Activated CD8-positive, alpha-beta memory T cell treated with anti-CD3 and anti-CD28 coated beads for 24 hours (primary cell): Measurements from ENCODE around the gene CNOT4.
"Not testable (repeated sequence)": the region's sequence is repeated elsewhere in the genome, so short reads cannot be mapped to it uniquely, and the experiment has no call there.

Experiments
- DNase-seq: peaks from one replicate; pipeline ENCODE4 v3.0.0-alpha.2; 2020

CNOT4 gene

GRCh38 chr7:135449436-135449835, 60.5 kb downstream of the CNOT4 start:
- no peak for DNase-seq

DNA sequence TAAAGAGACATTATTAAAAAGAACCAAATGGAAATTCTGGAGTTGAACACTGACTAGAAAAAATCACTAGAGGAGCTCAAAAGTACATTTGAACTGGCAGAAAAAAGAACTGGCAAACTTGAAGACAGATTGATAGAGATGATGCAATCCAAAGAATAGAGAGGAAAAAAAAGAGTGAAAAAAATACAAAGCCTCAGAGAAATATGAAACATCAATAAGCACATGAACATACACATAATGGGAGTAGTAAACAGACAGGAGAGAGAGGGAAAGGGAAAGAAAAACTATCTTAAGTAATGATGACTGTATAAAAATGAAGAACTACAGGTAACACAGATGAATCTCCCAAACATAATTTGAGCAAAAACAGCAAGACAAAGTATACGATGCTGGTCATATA, 61.1 kb downstream of the CNOT4 start:
- no peak for DNase-seq

DNA sequence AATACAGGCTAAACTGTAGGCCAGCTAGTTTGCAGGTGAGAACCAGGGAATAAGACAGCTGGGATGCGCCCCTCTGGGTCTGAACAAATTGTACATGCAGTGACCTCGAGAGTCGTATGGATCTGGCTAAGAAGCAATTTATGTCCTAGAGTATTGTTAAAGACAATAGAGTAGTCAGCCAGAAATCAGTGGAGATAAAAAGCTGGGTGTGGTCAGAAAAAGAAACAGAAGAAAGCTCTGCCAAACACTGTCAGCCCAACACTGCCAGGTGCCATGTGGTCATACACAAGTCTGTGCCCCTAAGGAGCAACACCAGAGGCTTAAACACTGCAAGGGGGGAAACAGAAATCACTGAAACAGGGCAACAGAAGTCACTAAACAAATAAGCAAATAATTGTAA, 62.2 kb downstream of the CNOT4 start:
- no peak for DNase-seq

GRCh38 chr7:135445690-135446089, 64.2 kb downstream of the CNOT4 start:
- no peak for DNase-seq

- not testable (repeated sequence) for DNase-seq
Observed at GRCh38 chr7:135445266-135445665, 64.6 kb downstream of the CNOT4 start.

DNA sequence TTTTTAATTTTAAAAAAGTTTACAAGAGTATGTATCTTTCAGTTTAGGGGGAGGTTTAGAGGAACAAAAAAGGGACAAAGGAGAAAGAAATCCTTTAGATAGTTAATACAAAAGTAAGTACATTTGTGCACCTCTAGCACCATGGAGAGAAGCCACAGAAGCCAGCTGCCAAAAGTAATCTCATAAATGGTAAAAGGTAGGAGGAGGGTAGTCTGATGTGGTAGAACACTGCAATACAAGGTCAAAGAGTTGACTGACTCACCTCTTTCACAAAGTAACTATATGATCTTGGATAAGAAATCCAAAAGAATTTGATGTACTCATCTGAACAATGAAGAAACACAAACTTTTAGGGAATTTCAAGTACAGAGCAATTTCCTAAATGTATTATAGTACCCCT, 68.1 kb downstream of the CNOT4 start:
- no peak for DNase-seq

- DNase-seq, result no peak
Observed at GRCh38 chr7:135434047-135434446, 75.9 kb downstream of the CNOT4 start.

DNA sequence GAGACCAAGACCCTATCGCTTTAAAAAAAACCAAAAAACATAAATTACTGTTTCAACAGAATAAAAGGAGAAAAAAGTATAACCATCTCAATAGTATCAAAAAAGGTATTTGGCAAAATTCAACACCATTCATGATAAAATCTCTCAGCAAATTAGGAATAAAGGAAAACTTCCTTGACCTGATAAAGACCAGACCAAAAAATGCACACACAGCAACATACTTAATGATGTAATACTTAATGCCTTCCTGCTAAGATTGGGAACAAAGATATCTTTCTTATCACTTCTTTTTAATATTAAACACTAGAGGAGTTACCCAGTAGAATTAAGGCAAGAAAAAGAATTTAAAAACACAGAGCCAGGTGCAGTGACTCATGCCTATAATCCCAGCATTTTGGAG, 79.3 kb downstream of the CNOT4 start:
- DNase-seq, result no peak

GRCh38 chr7:135428879-135429278, 81.0 kb downstream of the CNOT4 start:
- DNase-seq, result no peak

GRCh38 chr7:135428011-135428410, 81.9 kb downstream of the CNOT4 start:
- no peak for DNase-seq

GRCh38 chr7:135427166-135427565, 82.7 kb downstream of the CNOT4 start:
- DNase-seq, result no peak

- DNase-seq, result no peak
Observed at GRCh38 chr7:135425036-135425435, 84.9 kb downstream of the CNOT4 start.

GRCh38 chr7:135420786-135421185, 89.1 kb downstream of the CNOT4 start:
- DNase-seq, result no peak

DNA sequence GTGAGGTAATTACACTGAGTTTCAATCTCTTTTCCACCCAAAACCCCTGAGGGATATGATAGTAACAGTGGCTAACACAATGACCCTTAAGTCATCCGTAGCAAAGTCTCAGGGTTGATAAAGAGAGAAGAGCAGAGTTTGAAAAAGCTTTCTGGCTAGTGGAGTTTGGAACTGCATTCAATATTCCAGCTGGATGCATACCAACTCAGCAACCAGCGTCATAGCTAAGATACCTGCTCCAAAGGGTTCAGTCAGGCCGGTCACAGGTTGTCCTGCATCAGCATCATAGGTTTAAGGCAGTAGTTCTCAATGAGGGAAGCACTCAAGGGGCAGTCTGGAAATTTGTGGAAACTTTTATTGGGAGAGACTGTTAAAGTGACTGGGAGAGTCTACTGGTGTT, 93.5 kb downstream of the CNOT4 start:
- no peak for DNase-seq

GRCh38 chr7:135414850-135415439, 95.0 kb downstream of the CNOT4 start:
- no peak for DNase-seq

DNA sequence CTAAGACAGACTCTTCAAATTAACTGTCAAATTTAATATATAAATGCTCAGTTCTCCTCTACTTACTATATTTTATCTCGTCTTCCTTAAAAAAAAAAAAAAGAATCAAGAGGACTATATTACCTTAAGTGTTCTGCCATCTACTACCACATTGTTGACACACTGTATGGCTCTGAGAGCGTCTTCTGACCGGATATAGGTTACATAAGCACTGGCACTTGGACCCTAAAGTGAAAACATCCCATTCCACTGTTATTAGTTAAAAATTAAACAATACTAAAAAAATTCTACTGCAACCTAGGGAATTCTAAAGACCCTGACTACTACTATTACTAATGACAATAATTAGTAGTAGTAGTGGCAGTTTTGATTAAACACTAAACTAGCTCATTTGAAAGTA, 95.7 kb downstream of the CNOT4 start:
- no peak for DNase-seq

GRCh38 chr7:135411098-135411497, 98.8 kb downstream of the CNOT4 start:
- DNase-seq, result no peak

GRCh38 chr7:135410543-135410942, 99.4 kb downstream of the CNOT4 start:
- DNase-seq, result no peak

DNA sequence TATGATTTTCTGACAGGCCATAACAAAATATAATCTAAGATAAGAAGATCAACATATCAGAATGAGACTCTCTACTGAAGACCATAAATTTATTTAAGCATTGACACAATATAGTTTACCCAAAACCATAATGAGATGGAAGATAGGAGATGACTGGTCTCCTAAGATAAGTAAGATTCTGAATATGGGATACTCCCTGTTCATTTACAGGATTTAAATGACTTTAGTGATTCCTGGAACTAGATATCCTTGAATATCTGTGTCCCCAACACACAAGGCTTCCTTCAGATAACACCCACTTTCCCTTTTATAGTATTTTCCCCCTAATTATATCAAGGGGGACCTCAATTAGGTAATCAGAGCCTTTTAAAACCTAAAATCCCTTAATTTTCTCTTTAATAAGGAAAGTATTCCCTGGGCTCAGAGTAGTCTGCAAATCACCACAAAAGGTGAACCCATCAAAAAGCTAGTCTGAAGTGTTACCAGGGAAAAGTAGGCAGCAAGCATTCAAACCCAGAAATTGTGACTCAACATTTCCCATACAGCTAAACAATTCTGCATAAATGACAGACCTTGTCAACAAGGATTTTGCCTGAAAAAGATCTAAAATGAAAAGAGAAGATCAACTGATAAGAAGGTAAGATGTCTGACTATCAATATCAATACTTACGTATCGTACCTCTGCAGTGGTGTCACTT, 99.9 kb downstream of the CNOT4 start:
- no peak for DNase-seq

DNA sequence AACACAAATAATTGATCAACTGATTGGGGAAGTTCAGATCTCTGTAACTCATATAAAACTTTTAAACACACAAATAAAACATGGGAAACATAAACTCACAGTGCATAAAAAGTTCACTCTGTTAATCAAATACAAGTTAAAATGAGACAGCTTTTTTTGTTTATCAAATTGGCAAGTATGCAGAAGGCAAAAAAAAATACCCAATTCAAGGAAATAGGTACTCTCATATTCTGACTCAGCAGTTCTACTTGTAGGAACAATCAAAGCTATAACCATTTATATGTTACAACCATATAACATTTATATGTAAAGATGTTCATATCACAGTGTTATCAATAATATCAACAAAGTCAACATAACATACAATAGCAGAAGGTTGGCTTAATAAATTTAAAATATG, 102.0 kb downstream of the CNOT4 start:
- no peak for DNase-seq

DNA sequence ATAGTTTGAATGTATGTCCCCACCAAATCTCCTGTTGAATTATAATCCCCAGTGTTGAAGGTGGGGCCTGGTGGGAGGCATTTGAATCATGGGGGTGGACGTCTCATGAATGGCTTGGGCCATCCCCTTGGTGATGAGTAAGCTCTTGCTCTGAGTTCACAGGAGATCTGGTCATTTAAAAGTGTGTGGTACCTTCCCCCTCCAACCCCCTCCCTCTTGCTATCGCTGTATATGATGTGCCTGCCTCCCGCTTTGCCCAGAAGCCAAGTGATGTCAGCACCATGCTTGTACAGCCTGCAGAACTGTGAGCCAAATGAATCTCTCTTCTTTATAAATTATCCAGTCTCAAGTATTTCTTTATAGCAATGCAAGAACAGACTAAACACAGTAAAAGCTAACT, 103.0 kb downstream of the CNOT4 start:
- no peak for DNase-seq

DNA sequence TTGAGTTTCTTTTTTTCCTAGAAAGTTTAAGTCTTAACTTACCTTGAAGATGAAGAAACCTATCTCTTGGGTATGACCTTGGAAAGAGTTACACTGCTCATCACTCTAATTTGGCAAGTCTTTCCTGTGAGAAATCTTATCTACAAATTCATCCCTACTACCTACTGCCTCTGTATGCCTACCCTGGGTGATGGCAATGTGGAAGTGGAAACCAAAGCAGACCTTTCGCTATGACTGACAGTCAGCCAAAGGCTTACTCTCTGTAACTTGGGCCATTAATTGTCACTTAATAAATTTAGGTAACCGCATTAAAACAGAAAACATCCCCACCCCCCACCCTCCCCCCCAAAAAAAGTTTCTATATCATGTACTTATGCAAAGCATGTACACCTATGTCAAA, 103.9 kb downstream of the CNOT4 start:
- no peak for DNase-seq

DNA sequence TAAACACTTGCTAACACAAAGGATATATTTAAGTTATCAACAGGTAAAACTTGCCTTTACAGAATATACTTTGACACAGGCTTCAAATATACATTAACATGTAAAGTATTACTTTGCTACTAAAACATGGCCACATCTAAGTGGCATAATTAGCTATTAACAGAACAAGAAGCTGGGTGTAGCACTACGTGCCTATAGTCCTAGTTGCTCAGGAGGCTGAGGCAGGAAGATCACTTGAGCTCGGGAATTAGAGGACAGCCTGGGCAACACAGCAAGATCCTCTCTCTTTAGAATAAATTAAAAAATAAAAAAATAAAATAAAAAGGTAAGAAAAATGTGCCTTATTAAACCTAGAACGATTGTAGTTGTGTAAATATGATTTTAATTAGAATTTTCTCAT, 106.6 kb downstream of the CNOT4 start:
- DNase-seq, result no peak

GRCh38 chr7:135397689-135398088, 112.2 kb downstream of the CNOT4 start:
- DNase-seq, result no peak

DNA sequence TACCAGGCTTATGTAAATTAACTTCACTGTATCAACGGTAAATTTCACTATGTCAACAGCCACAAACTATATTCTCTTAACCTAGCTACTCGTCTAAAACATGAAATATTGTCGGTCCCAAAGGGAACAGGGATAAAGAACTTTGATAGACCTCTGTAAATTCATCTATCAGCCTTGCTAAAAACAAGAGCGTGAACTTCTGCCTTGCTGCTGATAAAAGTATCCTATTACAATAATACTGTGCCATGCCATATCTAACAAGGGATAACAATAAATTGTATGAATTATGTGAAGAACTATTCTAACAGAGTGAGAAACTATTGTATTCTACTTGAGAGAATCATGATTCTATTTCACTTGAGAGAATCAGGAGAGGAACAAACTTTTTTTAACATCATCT, 117.2 kb downstream of the CNOT4 start:
- DNase-seq, result no peak
